ENCODE measurements around the gene KRT72. TPM values are rescaled to one million over a fixed set of nuclear protein-coding genes. Genes with fewer than 3 reads are reported as not detected.

Gene KRT72
- total RNA-seq, 1 experiment from 2014 or later: not detected

GRCh38 chr12:52580496-52580895 is 20.8 kb downstream of the KRT72 start:
- no peak for DNase-seq (ENCODE audit: low read depth)

GRCh38 chr12:52579468-52580465 is 21.5 kb downstream of the KRT72 start:
- DNase-seq (ENCODE audit: low read depth): no peak

- no peak for DNase-seq (ENCODE audit: low read depth)
Observed at GRCh38 chr12:52578469-52578868, 22.8 kb downstream of the KRT72 start.

DNA sequence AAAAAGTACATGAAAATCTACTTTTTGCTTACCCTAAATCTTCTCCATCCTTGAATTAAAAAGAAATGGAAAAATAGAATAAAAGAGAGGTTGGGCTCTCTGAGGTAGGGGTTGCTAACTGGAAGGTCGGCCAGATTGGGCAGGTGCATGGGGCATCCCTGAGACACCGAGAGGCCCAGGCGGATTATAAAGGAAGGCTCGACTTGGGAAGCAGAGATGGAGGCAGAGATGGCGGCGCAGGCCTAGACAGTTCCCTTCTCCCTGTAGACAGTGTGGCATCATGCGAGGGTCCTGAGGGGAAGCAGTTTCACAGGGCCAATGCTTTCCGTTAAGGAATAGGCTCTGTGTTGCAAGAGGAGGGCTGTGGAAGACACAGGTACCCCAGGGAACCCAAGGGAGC is 23.9 kb downstream of the KRT72 start:
- DNase-seq (ENCODE audit: low read depth): no peak

- DNase-seq (ENCODE audit: low read depth): no peak
Observed at GRCh38 chr12:52575948-52576347, 25.3 kb downstream of the KRT72 start.

DNA sequence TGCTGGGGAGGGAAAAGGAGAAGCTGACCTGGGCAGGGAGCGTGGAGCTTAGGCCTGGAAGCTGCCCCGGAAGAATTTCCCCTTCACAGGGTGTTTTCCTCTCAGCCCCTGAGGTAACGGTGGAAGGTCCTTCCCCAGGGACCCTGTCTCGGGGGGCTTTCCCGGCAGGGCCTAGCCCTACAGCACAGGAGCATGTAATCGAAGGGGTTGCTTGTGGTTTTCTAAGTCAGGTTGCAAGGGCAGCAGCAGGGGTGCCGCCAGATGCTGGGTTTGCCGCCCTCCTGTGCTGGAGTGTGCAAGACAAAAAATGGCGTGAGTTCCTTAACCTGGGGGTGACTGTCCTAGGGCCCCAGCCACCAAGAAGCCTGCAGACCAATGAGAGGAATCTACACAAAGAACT is 26.0 kb downstream of the KRT72 start:
- DNase-seq (ENCODE audit: low read depth): no peak

DNA sequence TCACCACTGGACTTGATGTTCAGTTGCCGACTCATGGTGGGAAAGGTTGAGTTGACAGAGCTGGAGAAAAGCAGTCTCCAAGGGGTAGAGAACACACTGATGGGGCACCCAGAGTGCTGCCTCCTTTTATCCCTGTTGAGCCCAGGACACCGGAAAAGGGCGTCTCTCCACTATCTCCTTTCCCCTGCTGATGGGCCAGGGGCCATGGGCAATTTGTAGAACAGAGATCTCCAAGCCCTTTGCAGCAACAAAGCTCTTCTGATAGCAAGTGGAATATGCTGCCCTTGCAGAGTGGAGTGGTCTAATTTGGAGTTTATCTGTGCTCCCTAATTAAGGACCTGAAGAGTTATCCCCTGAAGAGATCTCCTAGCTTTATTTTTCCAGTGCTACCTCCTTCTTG is 27.5 kb downstream of the KRT72 start, which contains the start of gene KRT74:
KRT74 (minus strand) TSS at position 101 of the 400 bp plus-strand sequence; CDS start at position 35, 66 bp downstream.
- no peak for DNase-seq (ENCODE audit: low read depth)

DNA sequence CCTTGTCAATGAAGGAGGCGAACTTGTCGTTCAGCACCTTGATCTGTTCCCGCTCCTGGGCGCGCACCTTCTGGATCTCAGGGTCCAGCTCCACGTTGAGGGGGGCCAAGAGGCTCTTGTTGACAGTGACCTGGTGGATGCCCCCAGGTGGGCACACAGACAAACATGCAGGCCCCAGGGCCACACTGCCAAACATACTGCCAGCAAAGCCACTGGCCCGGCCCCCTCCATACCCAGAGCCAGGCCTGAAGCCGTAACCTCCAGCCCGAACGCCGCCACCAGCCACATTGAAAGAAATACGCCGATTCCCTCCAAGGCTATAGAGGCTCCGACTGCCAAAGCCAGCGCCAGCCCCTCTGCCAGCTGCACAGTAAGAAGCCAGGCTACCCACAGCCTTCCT is 28.0 kb downstream of the KRT72 start:
- DNase-seq (ENCODE audit: low read depth): no peak

DNA sequence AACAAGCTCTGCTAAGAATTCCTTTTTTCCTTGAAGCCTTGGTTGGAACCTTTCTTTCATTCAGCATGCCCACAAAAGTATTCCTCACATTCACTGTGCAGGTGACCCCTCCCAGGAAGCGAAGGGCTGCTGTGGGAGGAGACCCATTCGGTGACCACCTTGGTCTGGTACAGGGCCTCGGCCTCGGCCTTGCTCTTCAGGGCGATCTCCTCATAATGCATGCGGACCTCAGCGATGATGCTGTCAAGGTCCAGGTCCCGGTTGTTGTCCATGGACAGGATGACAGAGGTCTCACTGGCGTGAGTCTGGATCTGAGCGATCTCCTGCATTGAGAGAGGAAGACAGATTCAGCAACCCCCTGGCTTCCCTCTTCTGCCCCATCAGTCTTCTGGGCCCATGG is 30.8 kb downstream of the KRT72 start:
- no peak for DNase-seq (ENCODE audit: low read depth)

- no peak for DNase-seq (ENCODE audit: low read depth)
Observed at GRCh38 chr12:52568111-52568510, 33.2 kb downstream of the KRT72 start.

DNA sequence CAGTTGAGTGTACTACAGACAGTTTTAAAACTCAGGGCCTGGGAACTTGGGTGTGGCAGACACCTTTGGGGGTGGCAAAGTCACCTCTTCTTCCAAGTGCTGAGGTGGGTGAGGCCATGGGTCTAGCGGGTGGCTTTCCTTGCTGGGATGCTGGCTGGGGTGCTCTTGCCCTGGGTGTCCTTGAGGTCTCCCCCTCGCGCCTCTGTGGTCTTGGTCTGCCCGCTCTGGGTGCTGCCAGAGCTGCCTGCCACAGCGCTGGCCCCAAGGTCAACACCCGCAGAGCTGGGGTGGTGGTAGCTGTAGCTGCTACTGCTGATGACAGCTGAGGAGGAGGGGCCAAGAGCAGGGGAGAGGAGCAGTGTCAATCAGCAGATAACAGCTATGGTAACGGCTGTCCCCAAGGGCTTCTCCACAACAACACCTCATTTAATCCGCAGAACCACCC is 34.4 kb downstream of the KRT72 start:
- DNase-seq (ENCODE audit: low read depth): no peak

- DNase-seq (ENCODE audit: low read depth): no peak
Observed at GRCh38 chr12:52564582-52564981, 36.7 kb downstream of the KRT72 start.

DNA sequence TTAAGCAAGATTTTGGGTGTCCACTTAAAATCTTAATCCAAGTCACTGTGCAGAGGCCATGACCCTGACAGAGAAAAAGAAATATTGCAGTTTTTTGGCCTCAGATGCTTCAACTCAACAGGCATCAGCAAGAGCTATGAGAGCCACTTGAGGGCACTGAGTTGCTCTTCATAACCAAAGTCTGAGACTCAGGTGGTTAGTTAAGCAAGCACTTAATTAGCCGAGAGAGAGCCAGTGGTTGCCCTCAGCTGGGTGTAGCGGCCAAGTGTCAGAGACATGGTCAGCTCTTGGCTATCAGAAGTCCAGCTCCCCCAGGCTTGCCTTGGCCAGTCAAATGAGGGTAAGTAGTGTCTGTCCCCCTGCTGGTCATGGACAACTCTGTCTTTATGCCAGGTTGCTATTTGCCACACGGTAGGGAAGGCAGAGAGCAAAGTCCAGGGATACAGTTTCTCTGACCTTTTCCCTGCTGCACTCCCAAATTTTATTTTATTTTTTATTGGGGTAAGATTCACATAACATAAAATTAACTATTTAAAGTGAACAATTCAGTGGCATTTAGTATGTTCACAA is 39.3 kb downstream of the KRT72 start:
- no peak for DNase-seq (ENCODE audit: low read depth)

DNA sequence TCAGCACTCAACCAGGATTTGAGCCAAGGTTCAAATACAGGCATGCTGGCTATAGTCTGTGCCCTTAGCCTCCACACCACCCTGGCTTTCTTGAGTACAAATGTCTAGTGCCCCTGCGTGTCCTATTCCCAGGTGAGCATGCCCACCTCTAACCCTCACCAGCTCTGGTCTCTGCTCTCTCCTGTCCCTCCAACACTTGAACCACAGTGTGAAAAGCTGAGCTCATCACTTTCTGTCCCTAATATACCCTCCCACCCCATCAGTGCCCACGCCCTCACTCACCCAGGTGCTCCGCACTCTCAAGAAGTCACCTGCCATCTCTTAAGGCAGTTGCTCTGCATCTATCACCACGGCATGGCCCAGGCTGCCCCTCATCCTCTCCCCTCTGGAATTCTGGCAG is 41.3 kb downstream of the KRT72 start:
- DNase-seq (ENCODE audit: low read depth): no peak

- DNase-seq (ENCODE audit: low read depth): no peak
Observed at GRCh38 chr12:52558781-52559445, 42.4 kb downstream of the KRT72 start.

DNA sequence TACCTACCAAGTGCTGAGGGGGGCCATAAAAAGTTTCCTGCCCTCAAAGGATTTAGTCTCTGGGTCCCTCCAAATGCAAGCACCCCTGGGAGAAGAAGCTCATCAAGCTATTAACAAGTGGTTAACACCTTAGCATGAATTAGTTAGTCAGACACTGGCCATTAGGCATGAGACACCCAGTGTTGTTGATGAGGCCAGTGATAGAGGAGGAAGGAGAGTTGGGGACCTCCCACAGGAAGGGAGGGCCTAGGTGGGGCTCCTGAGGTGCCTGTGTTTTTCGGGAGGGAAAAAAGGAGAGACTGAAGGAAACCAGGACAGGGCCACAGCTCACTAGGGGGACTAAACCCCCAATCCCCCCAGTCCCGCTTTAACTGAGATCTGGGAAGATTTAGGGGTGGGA is 43.8 kb downstream of the KRT72 start:
- no peak for DNase-seq (ENCODE audit: low read depth)

GRCh38 chr12:52555577-52555976 is 45.7 kb downstream of the KRT72 start:
- no peak for DNase-seq (ENCODE audit: low read depth)

DNA sequence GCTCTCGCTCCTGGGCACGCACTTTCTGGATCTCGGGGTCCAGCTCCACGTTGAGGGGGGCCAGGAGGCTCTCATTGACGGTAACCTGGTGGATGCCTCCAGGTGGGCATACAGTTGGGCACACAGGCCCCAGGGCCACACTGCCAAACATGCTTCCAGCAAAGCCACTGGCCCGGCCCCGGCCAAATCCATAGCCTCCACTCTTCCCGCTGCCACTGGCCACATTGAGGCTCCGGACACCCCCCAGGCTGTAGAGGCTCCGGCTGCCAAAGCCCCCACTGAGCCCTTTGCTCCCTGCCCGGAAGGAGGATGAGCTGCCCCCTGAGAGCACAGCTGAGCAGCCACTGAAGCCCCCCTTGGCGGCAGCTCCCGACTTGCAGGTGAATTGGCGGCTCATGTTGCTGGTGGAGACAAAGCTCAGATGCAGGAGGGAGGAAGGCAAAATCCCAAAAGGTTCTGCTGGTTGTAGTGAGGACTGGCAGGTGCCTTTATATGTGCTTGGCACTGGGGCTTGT is 48.5 kb downstream of the KRT72 start, which contains the start of gene KRT71:
KRT71 (minus strand) TSS at position 465 of the 515 bp plus-strand sequence; CDS start at position 397, 68 bp downstream.
- DNase-seq (ENCODE audit: low read depth): no peak

DNA sequence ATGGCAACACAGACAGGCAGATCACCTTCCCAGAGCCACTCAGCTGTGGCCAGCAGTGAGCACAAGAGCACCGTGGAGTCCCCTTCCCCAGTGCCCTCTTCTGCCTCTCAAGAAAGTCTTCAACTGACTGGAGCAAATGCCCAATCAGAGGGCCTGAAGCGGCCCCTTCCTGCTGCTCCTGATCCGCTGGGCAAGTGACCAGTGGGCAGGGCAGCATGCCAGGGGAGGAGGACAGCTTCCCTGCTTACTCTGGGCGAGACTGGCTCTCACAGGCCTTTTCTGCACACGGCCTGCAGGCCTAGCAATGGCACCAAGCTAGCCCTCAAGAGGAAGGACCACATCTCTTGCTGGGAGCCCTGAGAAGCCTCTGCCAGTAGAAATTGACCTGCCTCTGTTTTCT is 49.2 kb downstream of the KRT72 start:
- DNase-seq (ENCODE audit: low read depth): no peak

DNA sequence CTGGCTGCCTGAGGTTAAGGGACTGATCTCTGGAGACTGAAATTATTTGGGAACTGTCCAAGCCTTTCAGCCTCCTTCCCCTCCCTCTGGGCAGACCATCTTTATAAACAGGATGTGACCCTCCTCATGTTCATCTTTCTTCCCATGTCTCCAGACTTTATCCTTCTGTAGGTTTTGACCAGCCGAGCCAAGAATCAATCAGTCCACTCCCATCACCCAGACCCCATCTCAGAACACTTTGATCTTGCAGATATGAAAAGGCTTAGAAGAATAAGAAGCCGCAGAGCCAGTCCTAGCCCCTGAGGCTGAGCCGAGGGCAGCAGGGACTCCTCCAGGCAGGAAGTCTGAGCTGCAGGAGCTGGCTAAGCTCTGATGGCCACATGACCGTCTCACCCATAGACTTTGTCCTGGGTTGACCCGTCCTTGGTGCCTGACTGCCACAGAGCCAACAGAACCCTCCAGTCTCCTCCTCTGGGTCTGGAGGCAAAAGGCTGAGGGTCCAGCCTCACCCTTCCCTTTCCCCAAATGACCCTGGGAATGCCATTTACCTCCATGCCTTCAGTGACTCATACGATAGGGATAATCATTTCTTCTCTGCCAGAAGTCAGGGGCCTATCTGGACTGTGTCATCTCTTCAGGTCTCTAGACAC is 49.9 kb downstream of the KRT72 start:
- DNase-seq (ENCODE audit: low read depth): no peak

DNA sequence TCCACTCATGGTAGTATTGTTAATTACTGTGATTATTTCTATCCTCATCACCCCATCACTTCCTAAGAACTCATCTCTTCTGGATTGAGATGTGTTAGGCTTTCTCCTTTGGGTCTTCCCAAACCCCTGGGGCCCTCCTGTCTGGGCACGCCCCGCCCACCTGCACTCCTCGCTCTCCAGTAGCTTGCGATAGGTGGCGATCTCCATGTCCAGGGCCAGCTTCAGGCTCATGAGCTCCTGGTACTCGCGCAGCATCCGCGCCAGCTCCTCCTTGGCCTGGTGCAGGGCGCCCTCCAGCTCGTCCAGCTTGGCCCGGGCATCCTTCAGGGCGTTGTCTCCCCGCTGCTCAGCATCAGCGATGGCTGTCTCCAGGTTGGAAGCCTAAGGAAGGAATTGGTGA is 55.1 kb downstream of the KRT72 start:
- no peak for DNase-seq (ENCODE audit: low read depth)

All from HT1080 (cell line).